SU-DHL-6 (cell line): ENCODE data around the gene GALNT16.
A peak's percentile ranks its signal among the peaks of the same experiment; 100 is the strongest.

Experiments used
- H2AFZ ChIP-seq: fragments of 200-600 bp; sonication (generic); 2 replicates; pipeline ENCODE4 v1.6.1; 2014; ENCODE audit warnings: low read depth, mild to moderate bottlenecking, moderate library complexity, mixed read lengths, antibody characterized with exemption, low read length; ENCODE audit not compliant: severe bottlenecking
- H3F3A ChIP-seq: fragments of 200-600 bp; shearing (Covaris generic); 2 replicates; pipeline ENCODE4 v1.6.0; 2016; ENCODE audit warnings: antibody characterized with exemption, mild to moderate bottlenecking; ENCODE audit not compliant: insufficient read depth
- H3K27ac ChIP-seq: fragments of 200-600 bp; sonication (generic); 2 replicates; pipeline ENCODE4 v1.5.1; 2016; ENCODE audit warnings: low read depth, mild to moderate bottlenecking, low read length, moderate library complexity, mixed read lengths
- H3K27me3 ChIP-seq: fragments of 200-600 bp; sonication (generic), shearing (Covaris generic); 2 replicates; pipeline ENCODE4 v1.6.0; 2014; ENCODE audit warnings: mild to moderate bottlenecking, low read length
- H3K36me3 ChIP-seq: fragments of 200-600 bp; sonication (generic); 2 replicates; pipeline ENCODE4 v1.6.1; 2014; ENCODE audit warnings: mild to moderate bottlenecking, low read length, mixed read lengths
- H3K4me2 ChIP-seq: fragments of 300-600, 200-600 bp; shearing (Covaris generic), sonication (generic); 2 replicates; pipeline ENCODE4 v1.6.0; 2014; ENCODE audit warnings: low read length, low read depth, mild to moderate bottlenecking; ENCODE audit not compliant: poor library complexity, severe bottlenecking
- H3K4me3 ChIP-seq: fragments of 200-600 bp; sonication (generic); 2 replicates; pipeline ENCODE4 v1.5.1; 2014; ENCODE audit warnings: antibody characterized with exemption, low read length, mild to moderate bottlenecking, mixed read lengths; ENCODE audit not compliant: insufficient read depth, poor library complexity, severe bottlenecking
- H3K79me2 ChIP-seq: fragments of 200-600 bp; sonication (generic); 2 replicates; pipeline ENCODE4 v1.6.1; 2014; ENCODE audit warnings: mild to moderate bottlenecking, low read length, moderate library complexity; ENCODE audit not compliant: insufficient read depth
- H3K9ac ChIP-seq: fragments of 200-600 bp; sonication (generic); 2 replicates; pipeline ENCODE4 v1.7.0; 2014; ENCODE audit warnings: mild to moderate bottlenecking, low read length
- H3K9me2 ChIP-seq: fragments of 200-600 bp; sonication (generic); replicated peaks from 2 replicates; pipeline ENCODE4 v1.6.1; 2014; ENCODE audit warnings: low read length; ENCODE audit not compliant: insufficient read depth
- H3K9me3 ChIP-seq: fragments of 200-600 bp; sonication (generic); 2 replicates; pipeline ENCODE4 v1.6.1; 2014; ENCODE audit warnings: low read length, mixed read lengths; ENCODE audit not compliant: insufficient read depth
- H4K20me1 ChIP-seq: fragments of 200-600 bp; sonication (generic); 2 replicates; pipeline ENCODE4 v1.6.1; 2014; ENCODE audit warnings: low read depth, mild to moderate bottlenecking, antibody characterized with exemption, low read length, moderate library complexity, mixed read lengths
- EZH2phosphoT487 ChIP-seq: fragments of 200-600 bp; sonication (generic), shearing (Covaris generic); conservative IDR thresholded peaks from 2 replicates; pipeline ENCODE4 v1.6.1; 2018; ENCODE audit warnings: mild to moderate bottlenecking, antibody characterized with exemption, low read length, moderate library complexity, mixed read lengths
- TF ChIP-seq, protein P1 (sequence below): fragments of 200-600 bp; sonication (generic); IDR thresholded peaks from one replicate; pipeline ENCODE4 v1.5.1; 2017; ENCODE audit warnings: antibody characterized with exemption, mild to moderate bottlenecking, low read length, moderate library complexity; ENCODE audit not compliant: insufficient read depth, poor library complexity, severe bottlenecking

The GALNT16 gene

DNA sequence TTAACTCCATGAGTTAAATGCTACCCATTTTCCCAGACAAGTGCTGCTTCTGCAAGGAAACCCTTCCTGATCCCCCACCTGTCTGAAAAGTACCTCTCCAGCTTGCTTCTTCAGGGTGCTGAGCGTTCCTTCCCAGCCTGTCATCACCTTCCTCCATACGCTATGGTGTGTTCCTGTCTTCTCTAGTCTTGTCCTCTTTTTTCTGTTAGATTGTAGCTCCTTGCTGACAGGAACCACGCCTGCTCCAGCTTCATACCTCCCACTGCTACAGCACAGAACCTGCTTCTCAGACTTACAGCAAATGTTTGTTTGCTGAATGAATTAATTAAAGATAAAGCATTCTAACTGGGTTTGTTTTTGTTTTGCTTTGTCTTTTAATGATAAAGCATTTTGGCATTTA, 99.0 kb downstream of the GALNT16 start:
- no peak overlapping the region for H2AFZ ChIP-seq
- TF ChIP-seq, protein P1, sequence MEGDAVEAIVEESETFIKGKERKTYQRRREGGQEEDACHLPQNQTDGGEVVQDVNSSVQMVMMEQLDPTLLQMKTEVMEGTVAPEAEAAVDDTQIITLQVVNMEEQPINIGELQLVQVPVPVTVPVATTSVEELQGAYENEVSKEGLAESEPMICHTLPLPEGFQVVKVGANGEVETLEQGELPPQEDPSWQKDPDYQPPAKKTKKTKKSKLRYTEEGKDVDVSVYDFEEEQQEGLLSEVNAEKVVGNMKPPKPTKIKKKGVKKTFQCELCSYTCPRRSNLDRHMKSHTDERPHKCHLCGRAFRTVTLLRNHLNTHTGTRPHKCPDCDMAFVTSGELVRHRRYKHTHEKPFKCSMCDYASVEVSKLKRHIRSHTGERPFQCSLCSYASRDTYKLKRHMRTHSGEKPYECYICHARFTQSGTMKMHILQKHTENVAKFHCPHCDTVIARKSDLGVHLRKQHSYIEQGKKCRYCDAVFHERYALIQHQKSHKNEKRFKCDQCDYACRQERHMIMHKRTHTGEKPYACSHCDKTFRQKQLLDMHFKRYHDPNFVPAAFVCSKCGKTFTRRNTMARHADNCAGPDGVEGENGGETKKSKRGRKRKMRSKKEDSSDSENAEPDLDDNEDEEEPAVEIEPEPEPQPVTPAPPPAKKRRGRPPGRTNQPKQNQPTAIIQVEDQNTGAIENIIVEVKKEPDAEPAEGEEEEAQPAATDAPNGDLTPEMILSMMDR: no peak
- no peak for TF ChIP-seq EZH2phosphoT487
- H3K9ac ChIP-seq: no peak overlapping the region
- H4K20me1 ChIP-seq: no peaks in the 10 kb centered on the region
- H3K4me2 ChIP-seq: no peak overlapping the region
- no peak overlapping the region for H3K4me3 ChIP-seq
- H3K27ac ChIP-seq: no peak overlapping the region
- no peaks in the 10 kb centered on the region for H3K79me2 ChIP-seq
- no peaks in the 10 kb centered on the region for H3K27me3 ChIP-seq
- no peaks in the 10 kb centered on the region for H3F3A ChIP-seq
- H3K9me2 ChIP-seq: no peaks in the 10 kb centered on the region
- no peaks in the 10 kb centered on the region for H3K9me3 ChIP-seq
- H3K36me3 ChIP-seq: no peaks in the 10 kb centered on the region

DNA sequence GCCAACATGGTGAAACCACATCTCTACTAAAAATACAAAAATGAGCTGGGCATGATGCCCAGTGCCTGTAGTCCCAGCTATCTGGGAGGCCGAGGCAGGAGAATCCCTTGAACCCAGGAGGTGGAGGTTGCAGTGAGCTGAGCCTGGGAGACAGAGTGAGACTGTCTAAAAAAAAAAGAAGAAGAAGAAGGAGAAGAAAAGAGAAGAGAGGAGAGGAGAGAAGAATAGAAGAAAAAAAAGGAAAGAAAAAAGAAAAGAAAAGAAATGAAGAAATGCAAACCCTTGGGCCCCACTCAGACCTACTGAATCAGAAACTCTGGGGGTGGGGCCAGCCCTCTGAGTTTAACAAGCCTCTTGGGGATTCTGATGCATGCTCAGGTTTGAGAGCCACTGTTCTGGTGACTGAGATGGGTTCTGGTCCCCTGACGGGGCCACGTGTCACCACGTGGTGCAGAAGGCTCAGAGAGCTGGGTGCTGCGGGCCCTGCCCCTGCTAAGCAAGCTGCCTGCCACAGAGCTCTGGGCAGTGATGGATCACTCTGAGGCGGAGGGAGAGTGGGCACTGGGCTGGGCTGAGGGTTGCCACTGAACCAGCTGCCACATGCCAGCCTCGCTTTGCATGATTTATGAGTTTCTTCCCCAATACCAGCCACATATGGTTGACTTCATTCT, 100.6 kb downstream of the GALNT16 start:
- Histone ChIP-seq H2AFZ (peak overlapping the region; percentile 36), H3K36me3 (no peaks in the 10 kb centered on the region), H3K9me2 (no peaks in the 10 kb centered on the region), H3K9me3 (no peaks in the 10 kb centered on the region), H4K20me1 (no peaks in the 10 kb centered on the region), H3F3A (no peaks in the 10 kb centered on the region), H3K4me3 (no peak overlapping the region), H3K9ac (no peak overlapping the region), H3K27ac (no peak overlapping the region), H3K4me2 (no peak overlapping the region), H3K27me3 (no peaks in the 10 kb centered on the region), H3K79me2 (no peaks in the 10 kb centered on the region)
- TF ChIP-seq EZH2phosphoT487: no peak
- TF ChIP-seq, protein P1: no peak

DNA sequence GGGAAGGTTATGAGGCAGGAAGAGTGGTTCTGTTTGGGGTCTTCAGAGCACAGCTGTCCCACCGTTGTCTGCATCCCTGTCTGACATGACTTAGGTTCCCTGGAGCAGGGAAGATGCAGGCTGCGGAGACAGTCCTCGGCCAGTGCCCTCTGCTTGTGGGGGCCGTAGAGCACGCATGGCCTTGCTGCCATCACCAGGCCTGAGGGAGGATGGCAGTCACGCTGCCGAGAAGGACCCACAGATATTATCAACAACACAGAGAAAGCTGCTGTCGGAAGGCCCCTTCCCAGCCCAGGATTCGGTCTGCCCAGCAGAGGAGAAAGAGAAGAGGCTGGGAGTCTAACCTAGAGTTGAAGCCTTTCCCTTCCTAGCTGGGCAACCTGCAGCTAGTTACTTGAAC, 103.1 kb downstream of the GALNT16 start:
- H3K27ac ChIP-seq: no peak overlapping the region
- H3K36me3 ChIP-seq: no peaks in the 10 kb centered on the region
- H3K9ac ChIP-seq: no peak overlapping the region
- H3F3A ChIP-seq: no peaks in the 10 kb centered on the region
- no peaks in the 10 kb centered on the region for H3K27me3 ChIP-seq
- H3K4me3 ChIP-seq: no peak overlapping the region
- TF ChIP-seq, protein P1: no peak
- TF ChIP-seq EZH2phosphoT487: no peak
- H3K9me3 ChIP-seq: no peaks in the 10 kb centered on the region
- no peak overlapping the region for H2AFZ ChIP-seq
- H3K4me2 ChIP-seq: no peak overlapping the region
- H3K9me2 ChIP-seq: no peaks in the 10 kb centered on the region
- no peaks in the 10 kb centered on the region for H3K79me2 ChIP-seq
- no peaks in the 10 kb centered on the region for H4K20me1 ChIP-seq
